Islet of Langerhans (tissue), 1 donor: ENCODE results near the gene JARID2.
A peak's percentile ranks its signal among the peaks of the same experiment; 100 is the strongest.

ENCODE experiments used
- FAIRE-seq: peaks from one replicate; lab custom pipeline; 2011; peaks lifted over from hg19 to GRCh38; lab: Jason Lieb, UNC

JARID2 gene

GRCh38 chr6:15442467-15442866 is 196.6 kb downstream of the JARID2 start:
- no peak for FAIRE-seq

DNA sequence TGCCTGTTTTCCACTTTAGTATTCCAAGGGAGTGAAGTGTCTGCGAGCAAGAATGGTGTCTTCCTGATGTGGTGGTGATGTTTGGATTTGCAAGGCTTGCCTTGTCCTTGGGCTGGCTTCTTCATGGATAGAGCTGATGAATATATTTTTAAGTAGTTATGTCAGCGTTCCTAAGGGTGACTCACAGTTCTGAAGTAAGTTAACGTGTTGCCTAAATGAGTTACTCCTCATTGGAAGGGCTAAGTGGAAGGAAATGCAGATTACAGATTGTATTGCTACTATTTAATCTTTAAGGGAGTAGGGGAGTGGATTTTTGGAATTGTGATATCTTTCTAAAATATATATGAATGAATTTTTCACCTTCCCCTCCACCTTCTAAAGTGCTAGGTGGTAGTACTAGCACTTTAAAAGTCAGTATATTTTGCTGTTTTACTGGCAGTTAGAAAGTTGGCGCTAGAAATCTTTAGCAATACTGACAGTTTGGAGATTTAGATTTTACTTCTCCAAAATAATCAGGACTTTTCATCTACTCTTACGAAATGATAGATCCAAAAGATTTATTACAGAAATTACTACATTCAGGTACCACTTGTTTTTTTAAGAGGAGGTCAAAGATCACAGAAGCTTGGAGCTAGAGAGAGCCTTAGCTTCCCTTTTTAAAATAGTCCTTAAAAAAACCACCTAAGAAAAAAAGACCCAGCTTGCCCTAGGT is 197.4 kb downstream of the JARID2 start:
- FAIRE-seq: no peak

DNA sequence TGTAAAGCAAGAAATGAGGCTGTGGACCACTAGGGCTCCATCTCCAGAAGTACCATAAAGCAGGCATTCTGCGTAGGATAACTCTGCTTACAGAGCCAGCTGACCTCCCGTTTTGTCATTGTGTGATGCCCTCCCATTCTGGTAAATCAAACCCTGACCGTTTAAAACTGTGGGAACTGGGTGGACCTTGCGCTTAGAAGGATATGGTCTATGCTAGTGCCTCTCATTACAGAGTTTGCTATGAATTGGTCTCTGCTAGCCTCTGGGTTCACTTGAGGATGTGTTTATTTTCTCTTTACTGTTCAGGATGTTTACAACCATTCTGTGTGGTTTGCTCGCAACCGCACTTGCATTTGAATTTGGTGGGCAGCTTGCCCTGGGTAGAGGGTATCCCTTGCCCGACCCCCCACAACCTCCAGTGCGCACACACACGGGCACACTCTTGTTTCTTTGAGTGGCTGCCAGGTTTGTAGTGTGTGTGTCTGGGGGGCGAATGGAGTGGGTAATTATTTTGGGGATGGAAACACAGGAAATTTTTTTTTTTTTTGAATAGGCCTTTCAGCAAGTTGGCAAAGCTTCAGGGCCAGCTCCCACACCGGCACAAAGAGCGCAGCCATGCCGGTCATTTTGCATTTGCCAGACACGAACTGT is 198.3 kb downstream of the JARID2 start:
- FAIRE-seq: no peak

DNA sequence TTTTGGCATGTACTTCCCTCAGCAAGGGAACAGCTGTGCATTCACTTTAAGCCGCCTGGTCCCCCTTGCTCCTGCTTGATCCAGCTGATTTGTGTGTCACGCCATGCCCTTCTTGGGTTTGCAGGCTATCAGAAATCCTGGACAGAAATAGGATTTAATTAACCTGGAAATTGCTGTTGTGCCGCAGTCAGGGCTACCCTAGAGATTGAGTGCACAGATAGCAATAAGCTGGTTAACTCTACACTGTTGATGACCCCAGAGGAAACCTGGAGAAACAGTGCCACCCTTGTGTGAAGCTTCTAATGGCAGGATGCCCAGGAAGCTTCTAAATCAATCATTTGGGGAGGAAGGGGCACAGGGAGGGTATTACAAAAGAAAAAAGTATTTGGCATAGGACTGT is 199.0 kb downstream of the JARID2 start:
- no peak for FAIRE-seq

- no peak for FAIRE-seq
Observed at GRCh38 chr6:15447546-15448267, 201.8 kb downstream of the JARID2 start.

DNA sequence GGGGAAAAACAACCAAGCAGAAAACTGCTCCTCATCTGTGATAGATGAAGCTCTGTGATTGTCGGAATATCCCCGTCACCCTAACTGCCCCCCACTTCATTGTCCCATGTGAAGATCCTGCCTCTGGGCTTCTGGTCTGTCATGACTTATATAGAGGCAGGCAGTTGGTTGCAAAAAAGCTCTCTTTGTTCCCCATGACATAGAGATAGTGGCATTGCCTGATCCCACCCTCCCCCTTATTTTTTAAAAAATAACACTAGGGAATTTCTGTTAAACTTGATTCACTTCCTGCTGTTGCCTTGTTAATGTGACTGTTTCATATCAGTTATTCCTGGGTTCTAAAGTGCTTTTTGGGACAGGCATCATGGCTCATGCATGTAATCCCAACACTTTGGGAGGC is 203.1 kb downstream of the JARID2 start:
- FAIRE-seq: no peak

DNA sequence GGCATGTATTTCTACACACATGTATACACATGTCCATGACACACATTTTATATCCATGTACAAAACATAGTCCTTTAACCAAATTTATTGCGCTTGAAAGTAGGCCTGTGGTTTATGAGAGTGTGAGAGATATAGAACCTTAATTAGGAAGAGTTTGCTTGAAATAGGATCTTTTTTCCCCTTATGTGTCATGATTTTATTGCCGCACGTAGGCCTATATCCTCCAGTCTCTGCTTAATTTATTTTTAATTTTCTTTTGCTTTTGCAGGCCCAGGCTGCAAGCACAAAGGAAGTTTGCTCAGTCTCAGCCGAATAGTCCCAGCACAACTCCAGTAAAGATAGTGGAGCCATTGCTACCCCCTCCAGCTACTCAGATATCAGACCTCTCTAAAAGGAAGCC is 205.9 kb downstream of the JARID2 start:
- no peak for FAIRE-seq

DNA sequence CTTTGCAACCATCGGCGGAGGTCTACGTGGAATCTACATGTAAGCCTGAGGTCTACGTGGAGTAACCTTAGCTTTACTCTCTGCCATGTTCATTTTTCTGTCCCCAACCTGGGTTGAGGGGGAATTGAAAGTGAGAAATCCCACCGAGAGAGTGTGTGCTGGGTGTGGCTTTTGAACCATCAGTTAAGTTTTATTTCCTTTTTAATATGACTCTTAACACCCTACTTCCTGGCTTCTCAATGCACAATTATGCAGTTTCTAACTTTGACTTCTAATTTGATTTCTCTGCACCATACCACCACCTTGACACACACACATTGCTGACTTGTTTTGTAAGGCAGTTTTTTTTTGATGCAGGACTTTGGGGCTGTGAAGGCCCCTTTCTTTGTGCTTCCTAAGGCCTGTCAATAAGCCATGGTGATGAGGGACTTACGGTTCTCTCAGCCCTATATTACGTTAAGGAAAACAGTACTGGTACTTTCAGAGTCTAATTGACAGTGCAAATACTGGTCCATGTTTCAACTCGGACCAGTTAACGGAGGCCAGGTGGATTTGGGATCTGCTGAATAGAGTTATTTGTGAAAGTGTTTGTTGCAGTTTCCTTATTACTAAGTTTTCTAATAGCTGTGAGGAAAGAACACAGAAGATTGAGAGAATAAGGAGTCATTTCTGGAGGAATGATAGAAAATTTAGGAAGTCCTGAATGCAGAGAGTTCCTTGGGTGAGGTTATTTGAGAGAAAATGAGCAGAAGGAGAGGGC is 206.5 kb downstream of the JARID2 start:
- no peak for FAIRE-seq

DNA sequence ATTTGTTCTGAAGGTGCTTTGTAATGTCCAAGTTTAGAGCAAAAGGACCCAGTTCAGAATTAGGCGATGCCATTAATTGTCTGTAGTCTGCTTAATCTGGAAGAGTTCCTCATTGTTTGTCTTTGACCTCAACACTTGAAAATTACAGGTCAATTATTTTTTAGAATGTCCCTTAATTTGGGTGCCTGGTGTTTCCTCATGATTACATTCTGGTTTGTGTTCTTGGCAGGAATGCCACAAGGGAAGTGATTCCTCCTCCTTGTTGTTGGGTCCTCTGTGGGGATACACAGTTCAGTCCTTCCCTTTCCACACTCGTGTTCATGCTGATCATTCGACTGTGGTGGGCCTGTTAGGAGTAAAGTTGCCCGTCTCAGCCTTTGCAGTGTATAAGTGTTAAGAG is 207.3 kb downstream of the JARID2 start:
- FAIRE-seq: no peak

DNA sequence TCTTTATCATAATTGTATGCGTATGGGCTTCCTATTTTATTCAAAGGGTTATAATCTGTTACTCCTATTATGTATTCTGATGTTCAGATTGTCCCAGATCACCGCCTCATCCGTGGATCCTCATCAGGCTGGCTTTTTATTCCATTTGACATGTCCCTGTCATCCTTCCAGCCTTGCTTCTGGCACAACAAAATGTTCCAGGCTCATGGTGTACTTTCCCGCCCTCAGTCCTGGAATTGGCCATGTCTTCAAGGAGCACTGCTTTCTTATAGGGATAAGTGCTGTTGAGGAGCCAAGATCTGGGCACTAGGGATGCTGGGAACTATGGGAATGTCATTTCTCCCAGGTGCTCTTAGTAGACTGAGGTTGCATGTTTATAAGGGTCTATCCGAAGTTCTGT is 207.8 kb downstream of the JARID2 start:
- FAIRE-seq: no peak

DNA sequence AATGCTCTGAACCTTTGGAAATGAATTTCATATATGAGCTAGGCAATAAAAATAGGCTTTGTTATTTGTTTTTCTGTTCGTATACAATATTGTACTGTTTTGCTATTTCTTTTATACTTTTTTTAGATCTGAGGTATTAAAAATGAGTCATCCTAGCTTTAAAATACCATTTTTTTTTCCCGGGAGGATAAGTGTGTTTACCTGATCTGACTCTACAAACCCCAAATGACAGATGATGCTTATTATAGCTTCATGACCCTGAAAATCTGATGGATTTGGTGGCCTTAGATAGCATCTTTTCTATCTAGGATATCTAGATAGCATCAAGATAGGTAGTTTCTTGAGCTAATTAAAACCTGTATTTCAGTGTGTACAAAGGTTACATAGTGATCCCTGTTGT is 210.6 kb downstream of the JARID2 start:
- peak; percentile 30 for FAIRE-seq

DNA sequence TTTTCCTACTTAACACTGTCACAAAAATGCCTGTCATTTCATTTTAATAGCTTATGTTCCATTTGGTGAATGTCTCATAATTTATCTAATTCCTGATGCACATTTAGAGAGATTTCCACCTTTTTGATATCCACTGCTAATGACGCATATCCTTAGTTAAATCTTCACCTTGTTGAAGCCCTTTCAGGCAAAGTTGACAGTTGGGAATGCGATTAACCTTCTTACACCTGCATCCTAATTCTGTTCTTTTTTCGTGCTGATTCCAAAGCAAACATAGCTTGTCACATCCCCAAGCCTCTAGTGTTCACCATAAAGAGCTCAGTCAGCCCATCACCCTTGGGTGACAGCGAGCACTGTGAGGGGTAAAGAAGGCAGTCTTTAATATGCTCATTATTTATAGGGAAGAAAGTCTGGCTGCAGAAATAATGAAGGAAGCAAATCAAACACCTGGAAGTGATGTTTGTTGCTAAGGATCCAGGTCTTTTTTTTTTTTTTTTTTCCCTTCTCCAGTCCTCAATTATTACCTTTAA is 211.3 kb downstream of the JARID2 start:
- FAIRE-seq: no peak

- FAIRE-seq: no peak
Observed at GRCh38 chr6:15458021-15458459, 212.2 kb downstream of the JARID2 start.

- FAIRE-seq: no peak
Observed at GRCh38 chr6:15460110-15460727, 214.3 kb downstream of the JARID2 start.

DNA sequence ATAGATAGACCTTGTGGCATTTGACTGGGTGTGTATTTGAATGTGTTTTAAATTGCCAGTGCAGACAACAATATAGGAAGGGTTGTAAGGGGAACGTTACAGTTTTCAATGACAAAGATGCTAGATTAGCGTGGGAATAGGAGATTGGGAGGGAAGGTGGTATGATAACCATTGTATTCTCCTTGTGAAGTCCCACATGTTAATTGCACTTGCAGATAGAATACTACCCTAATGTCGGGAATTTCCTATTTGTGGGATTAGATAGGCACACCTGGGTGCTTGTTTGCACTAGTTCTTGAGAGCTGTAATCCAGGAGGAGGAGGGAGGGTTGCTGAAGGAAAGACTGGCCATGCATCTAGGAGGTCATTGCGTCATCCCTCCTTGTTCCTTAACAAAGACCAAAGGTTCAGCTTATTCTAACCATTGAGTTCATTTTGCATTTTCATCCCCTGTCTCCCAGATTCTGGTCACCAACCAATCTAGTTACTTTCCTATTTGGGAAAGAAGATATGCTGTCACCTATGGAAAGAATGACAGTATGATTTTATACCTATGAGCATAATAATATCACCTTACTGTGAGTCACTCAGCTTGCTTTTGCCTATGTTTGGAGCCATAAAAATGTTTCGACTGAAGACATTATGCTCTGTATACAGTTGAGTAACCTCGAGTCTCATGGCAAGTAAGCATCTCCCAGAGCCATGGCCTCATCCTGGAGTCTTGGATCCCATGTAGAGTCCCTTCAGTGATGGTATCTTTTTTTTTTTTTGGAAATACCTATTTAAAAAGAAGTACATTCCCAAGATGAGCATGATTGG is 215.5 kb downstream of the JARID2 start:
- no peak for FAIRE-seq

- no peak for FAIRE-seq
Observed at GRCh38 chr6:15462256-15462655, 216.4 kb downstream of the JARID2 start.

GRCh38 chr6:15462717-15463525 is 217.1 kb downstream of the JARID2 start:
- FAIRE-seq: no peak

DNA sequence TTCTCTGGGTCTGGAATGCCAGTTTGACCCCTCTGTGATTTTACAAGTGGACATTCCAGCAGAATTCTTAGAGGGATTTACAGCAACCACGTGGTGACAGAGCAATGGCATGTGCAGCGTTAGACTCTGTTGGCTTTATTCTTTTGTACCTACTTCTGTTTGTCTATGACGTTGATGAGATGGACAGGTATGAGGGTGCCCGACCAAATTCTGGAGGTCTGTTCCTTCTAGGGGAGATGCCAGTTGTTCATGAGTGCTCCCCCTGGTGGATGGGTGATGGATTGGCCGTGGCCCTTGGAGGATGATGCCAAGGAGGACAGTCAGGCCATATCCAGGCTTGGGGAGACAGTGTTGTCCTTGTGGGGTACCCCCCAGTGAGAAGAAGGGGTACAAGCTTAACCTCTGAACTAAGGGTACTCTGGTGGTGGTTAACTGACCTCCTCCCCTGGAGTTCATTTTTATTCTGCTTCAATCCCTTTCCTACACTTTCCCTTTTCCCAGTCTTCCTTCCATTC is 218.4 kb downstream of the JARID2 start:
- no peak for FAIRE-seq

GRCh38 chr6:15465212-15465611 is 219.3 kb downstream of the JARID2 start:
- FAIRE-seq: no peak

GRCh38 chr6:15470746-15471145 is 224.9 kb downstream of the JARID2 start:
- no peak for FAIRE-seq
